Activated CD4-positive, alpha-beta T cell treated with anti-CD3 and anti-CD28 coated beads, Interleukin-2, amount 10 ng/mL, durations not matched to agents 24 days and 14 days (primary cell): ENCODE measurements around the gene NXPH4. TPM values are rescaled to one million over a fixed set of nuclear protein-coding genes. Genes with fewer than 3 reads are reported as not detected.

Source experiments
- total RNA-seq: library from RNA; stranded (reverse); gene quantifications from 2 replicates; pipeline ENCODE4 v1.2.3, GENCODE V29; 2022

Gene NXPH4
- total RNA-seq, 1 donor from 2014 or later: 0.47 TPM

Other genes with a start within 250 kb of the NXPH4 start
- 11.0 TPM in 2 replicates for gene ZBTB39, start 210.2 kb upstream of the NXPH4 start, total RNA-seq
- gene TAC3, start 200.3 kb upstream of the NXPH4 start, total RNA-seq: 0.57 TPM in 1 of 2 replicates, not detected in the other
- 1.7 TPM in 2 replicates for gene MYO1A, start 166.7 kb upstream of the NXPH4 start, total RNA-seq
- gene NEMP1, start 138.0 kb upstream of the NXPH4 start, total RNA-seq: 77.0 and 80.6 TPM in 2 replicates
- gene NAB2, start 127.7 kb upstream of the NXPH4 start, total RNA-seq: 70.5 and 76.7 TPM in 2 replicates
- 304 and 319 TPM in 2 replicates for gene STAT6, start 105.4 kb upstream of the NXPH4 start, total RNA-seq
- gene LRP1, start 88.3 kb upstream of the NXPH4 start, total RNA-seq: 0.28 and 0.93 TPM in 2 replicates
- gene LRP1-AS, start 69.2 kb upstream of the NXPH4 start, total RNA-seq: not detected in 2 replicates
- 297 and 310 TPM in 2 replicates for gene SHMT2, start 12.9 kb downstream of the NXPH4 start, total RNA-seq
- gene STAC3, start 34.4 kb downstream of the NXPH4 start, total RNA-seq: 4.9 and 5.5 TPM in 2 replicates
- gene R3HDM2, start 214.2 kb downstream of the NXPH4 start, total RNA-seq: 42.7 and 45.8 TPM in 2 replicates
- 0.12 TPM in 1 of 2 replicates, not detected in the other for gene INHBC, start 218.0 kb downstream of the NXPH4 start, total RNA-seq
- gene INHBE, start 238.5 kb downstream of the NXPH4 start, total RNA-seq: 0.07 TPM in 1 of 2 replicates, not detected in the other
- 0.96 and 1.2 TPM in 2 replicates for gene GLI1, start 243.0 kb downstream of the NXPH4 start, total RNA-seq